H9 (cell line): ENCODE results near the gene BMPER. TPM values are rescaled to one million over a fixed set of nuclear protein-coding genes. Genes with fewer than 3 reads are reported as not detected.

Source experiments
- DNase-seq: peaks from one replicate; pipeline ENCODE4 v3.0.0-alpha.2; 2017
- H2AFZ ChIP-seq: one replicate; pipeline ENCODE4 v1.6.1; 2013; ENCODE audit warnings: mild to moderate bottlenecking, low read length, control low read depth, moderate library complexity
- H2AK5ac ChIP-seq: 2 replicates; pipeline ENCODE4 v1.6.1; 2013; ENCODE audit warnings: low read length, control low read depth, mixed read lengths; ENCODE audit not compliant: insufficient read length
- H2BK120ac ChIP-seq: one replicate; pipeline ENCODE4 v1.6.1; 2013; ENCODE audit warnings: low read depth, mild to moderate bottlenecking, low read length, control low read depth, inconsistent platforms; ENCODE audit not compliant: poor library complexity, severe bottlenecking
- H2BK12ac ChIP-seq: 2 replicates; pipeline ENCODE4 v1.6.1; 2013; ENCODE audit warnings: low read length, control low read depth, mixed read lengths, low read depth; ENCODE audit not compliant: insufficient read length
- H2BK15ac ChIP-seq: 2 replicates; pipeline ENCODE4 v1.6.1; 2013; ENCODE audit warnings: low read depth, low read length, control low read depth
- H2BK20ac ChIP-seq: one replicate; pipeline ENCODE4 v1.6.1; 2013; ENCODE audit warnings: low read depth, mild to moderate bottlenecking, low read length, control low read depth, inconsistent platforms; ENCODE audit not compliant: poor library complexity, severe bottlenecking
- H2BK5ac ChIP-seq: 2 replicates; pipeline ENCODE4 v1.6.1; 2013; ENCODE audit warnings: low read length, control low read depth, mixed read lengths; ENCODE audit not compliant: insufficient read length
- H3K14ac ChIP-seq: 2 replicates; pipeline ENCODE4 v1.6.1; 2013; ENCODE audit warnings: low read length, control low read depth; ENCODE audit not compliant: insufficient read depth
- H3K18ac ChIP-seq: 2 replicates; pipeline ENCODE4 v1.6.1; 2013; ENCODE audit warnings: low read depth, mild to moderate bottlenecking, mixed read lengths, low read length, control low read depth; ENCODE audit not compliant: insufficient read length
- H3K23ac ChIP-seq: 2 replicates; pipeline ENCODE4 v1.6.1; 2013; ENCODE audit warnings: low read length, control low read depth, mixed read lengths, low read depth; ENCODE audit not compliant: insufficient read length
- H3K23me2 ChIP-seq: 2 replicates; pipeline ENCODE4 v1.6.1; 2013; ENCODE audit warnings: low read depth, mild to moderate bottlenecking, mixed read lengths, low read length, control low read depth; ENCODE audit not compliant: insufficient read length, poor library complexity, severe bottlenecking
- H3K27ac ChIP-seq: 2 replicates; pipeline ENCODE4 v1.5.1; 2013; ENCODE audit warnings: low read length, control low read depth, mixed read lengths, low read depth; ENCODE audit not compliant: insufficient read length
- H3K27me3 ChIP-seq: 2 replicates; pipeline ENCODE4 v1.6.1; 2013; ENCODE audit warnings: low read length, control low read depth, inconsistent platforms; ENCODE audit not compliant: insufficient read depth
- H3K4ac ChIP-seq: 2 replicates; pipeline ENCODE4 v1.6.1; 2013; ENCODE audit warnings: low read depth, mild to moderate bottlenecking, control low read depth, inconsistent platforms, low read length, moderate library complexity
- H3K4me1 ChIP-seq: 2 replicates; pipeline ENCODE4 v1.6.1; 2013; ENCODE audit warnings: low read length, control low read depth, inconsistent platforms; ENCODE audit not compliant: insufficient read depth
- H3K4me2 ChIP-seq: 2 replicates; pipeline ENCODE4 v1.6.1; 2013; ENCODE audit warnings: low read length, control low read depth, mixed read lengths; ENCODE audit not compliant: insufficient read length, insufficient read depth
- H3K56ac ChIP-seq: 2 replicates; pipeline ENCODE4 v1.6.1; 2013; ENCODE audit warnings: low read depth, mild to moderate bottlenecking, mixed read lengths, low read length, control low read depth; ENCODE audit not compliant: insufficient read length
- H3K79me1 ChIP-seq: 2 replicates; pipeline ENCODE4 v1.6.1; 2013; ENCODE audit warnings: low read depth, mild to moderate bottlenecking, moderate library complexity, low read length, control low read depth, inconsistent platforms; ENCODE audit not compliant: insufficient read depth, poor library complexity, severe bottlenecking
- H3K79me2 ChIP-seq: 2 replicates; pipeline ENCODE4 v1.6.1; 2013; ENCODE audit warnings: low read length, control low read depth, inconsistent platforms; ENCODE audit not compliant: insufficient read depth
- H3K9ac ChIP-seq: 2 replicates; pipeline ENCODE4 v1.6.1; 2013; ENCODE audit warnings: low read length, control low read depth, mixed read lengths; ENCODE audit not compliant: insufficient read length; ENCODE audit errors: extremely low read depth
- H3K9me3 ChIP-seq: one replicate; pipeline ENCODE4 v1.6.1; 2013; ENCODE audit warnings: low read depth, low read length, inconsistent platforms; ENCODE audit not compliant: control insufficient read depth
- H3T11ph ChIP-seq: one replicate; pipeline ENCODE4 v1.6.1; 2013; ENCODE audit warnings: mild to moderate bottlenecking, low read length, control low read depth, inconsistent platforms
- H4K20me1 ChIP-seq: one replicate; pipeline ENCODE4 v1.6.1; 2013; ENCODE audit not compliant: control insufficient read depth, insufficient read length, insufficient read depth
- H4K5ac ChIP-seq: 2 replicates; pipeline ENCODE4 v1.6.1; 2013; ENCODE audit warnings: low read depth, mild to moderate bottlenecking, mixed read lengths, low read length, control low read depth; ENCODE audit not compliant: insufficient read length
- H4K8ac ChIP-seq: replicated peaks from 2 replicates; pipeline ENCODE4 v1.6.1; 2013; ENCODE audit warnings: low read length, control low read depth, mixed read lengths, low read depth; ENCODE audit not compliant: insufficient read length
- H4K91ac ChIP-seq: 2 replicates; pipeline ENCODE4 v1.6.1; 2013; ENCODE audit warnings: low read depth, mild to moderate bottlenecking, moderate library complexity, mixed read lengths, low read length, control low read depth; ENCODE audit not compliant: insufficient read length
- H3K27ac Mint-ChIP-seq, 3 experiments: 2 replicates in 2 of 3; 3 replicates in 1 of 3; pipeline ENCODE4 v1.8.0; 2020 to 2021; ENCODE audit warnings: mixed read lengths in 3 of 3, mild to moderate bottlenecking in 1 of 3, moderate library complexity in 1 of 3
- H3K27me3 Mint-ChIP-seq: 2 replicates; pipeline ENCODE4 v1.8.0; 2021; ENCODE audit warnings: low read depth, mild to moderate bottlenecking, moderate library complexity, mixed read lengths
- H3K36me3 Mint-ChIP-seq, 3 experiments: 2 replicates in 2 of 3; 3 replicates in 1 of 3; pipeline ENCODE4 v1.8.0; 2020 to 2021; ENCODE audit warnings: low read depth in 3 of 3, mixed read lengths in 3 of 3; ENCODE audit not compliant: insufficient read depth in 1 of 3
- H3K4me1 Mint-ChIP-seq, 2 experiments: 2 replicates each; pipeline ENCODE4 v1.8.0; 2020; ENCODE audit warnings: mixed read lengths in 2 of 2
- H3K4me3 Mint-ChIP-seq, 2 experiments: 2 replicates in 1 of 2; 3 replicates in 1 of 2; pipeline ENCODE4 v1.8.0; 2020 to 2021; ENCODE audit warnings: mild to moderate bottlenecking in 2 of 2, mixed read lengths in 2 of 2, moderate library complexity in 1 of 2
- H3K9me3 Mint-ChIP-seq, 2 experiments: 2 replicates in 1 of 2; 3 replicates in 1 of 2; pipeline ENCODE4 v1.8.0; 2020; ENCODE audit warnings: mild to moderate bottlenecking in 2 of 2, mixed read lengths in 2 of 2, moderate library complexity in 1 of 2
- WGBS: extraction: QIAGEN DNeasy Blood & Tissue Kit; methylation state at CpG from one replicate; pipeline ENCODE4 v1.1.7; 2013; ENCODE audit warnings: missing lambda C conversion rate, low lambda C conversion rate, mixed read lengths; ENCODE audit not compliant: insufficient read length; ENCODE audit errors: extremely low coverage; 5-methylcytosine and 5-hydroxymethylcytosine counted together
- total RNA-seq: library from RNA; stranded (reverse); gene quantifications from 2 replicates; pipeline ENCODE4 v1.2.1, GENCODE V29; 2021
- TF ChIP-seq, protein P1 (sequence below): fragments of 200-600 bp; sonication (generic); conservative IDR thresholded peaks from 3 replicates; pipeline ENCODE4 v1.8.0; 2021; ENCODE audit warnings: antibody characterized with exemption, mild to moderate bottlenecking

BMPER gene
- total RNA-seq, 1 experiment from 2014 or later, result 0.20 TPM

DNA sequence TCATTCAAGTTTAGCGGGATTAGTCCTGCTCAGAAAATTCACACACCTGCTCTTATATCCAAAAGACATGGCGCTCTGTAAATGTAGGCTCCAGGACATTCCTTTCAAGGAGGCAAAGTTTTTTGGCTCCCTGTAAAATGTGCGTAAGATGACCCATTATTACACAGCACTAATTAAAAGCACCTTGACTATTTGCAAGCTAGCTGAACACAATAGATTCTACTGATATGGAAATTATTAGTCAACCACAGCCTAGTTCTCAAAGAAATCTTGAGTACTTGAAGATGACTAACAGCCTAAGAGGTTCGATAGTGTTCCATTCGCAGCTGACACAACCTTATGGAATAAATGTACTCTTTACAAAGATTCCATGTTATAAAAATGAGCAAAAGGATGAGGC lies 175.2 kb downstream of the BMPER start:
- no peak overlapping the region for H2BK120ac ChIP-seq
- WGBS, result no CpG with 5 or more reads among the region's 5 CpGs
- Mint-ChIP-seq H3K4me1 (peaks cover 4 to 5% of the 10 kb centered on the region in 2 experiments), H3K4me3 (no peak overlapping the region), H3K36me3 (no peaks in the 10 kb centered on the region), H3K9me3 (no peaks in the 10 kb centered on the region), H3K27ac (no peak overlapping the region), H3K27me3 (no peaks in the 10 kb centered on the region)
- DNase-seq, result no peak
- H3K79me1 ChIP-seq, result no peaks in the 10 kb centered on the region
- H3K4ac ChIP-seq, result no peak overlapping the region
- no peak overlapping the region for H3K18ac ChIP-seq
- TF ChIP-seq, protein P1, sequence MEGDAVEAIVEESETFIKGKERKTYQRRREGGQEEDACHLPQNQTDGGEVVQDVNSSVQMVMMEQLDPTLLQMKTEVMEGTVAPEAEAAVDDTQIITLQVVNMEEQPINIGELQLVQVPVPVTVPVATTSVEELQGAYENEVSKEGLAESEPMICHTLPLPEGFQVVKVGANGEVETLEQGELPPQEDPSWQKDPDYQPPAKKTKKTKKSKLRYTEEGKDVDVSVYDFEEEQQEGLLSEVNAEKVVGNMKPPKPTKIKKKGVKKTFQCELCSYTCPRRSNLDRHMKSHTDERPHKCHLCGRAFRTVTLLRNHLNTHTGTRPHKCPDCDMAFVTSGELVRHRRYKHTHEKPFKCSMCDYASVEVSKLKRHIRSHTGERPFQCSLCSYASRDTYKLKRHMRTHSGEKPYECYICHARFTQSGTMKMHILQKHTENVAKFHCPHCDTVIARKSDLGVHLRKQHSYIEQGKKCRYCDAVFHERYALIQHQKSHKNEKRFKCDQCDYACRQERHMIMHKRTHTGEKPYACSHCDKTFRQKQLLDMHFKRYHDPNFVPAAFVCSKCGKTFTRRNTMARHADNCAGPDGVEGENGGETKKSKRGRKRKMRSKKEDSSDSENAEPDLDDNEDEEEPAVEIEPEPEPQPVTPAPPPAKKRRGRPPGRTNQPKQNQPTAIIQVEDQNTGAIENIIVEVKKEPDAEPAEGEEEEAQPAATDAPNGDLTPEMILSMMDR, result no peak
- no peak overlapping the region for H4K5ac ChIP-seq
- no peaks in the 10 kb centered on the region for H3K23me2 ChIP-seq
- H3K56ac ChIP-seq, result no peak overlapping the region
- H4K20me1 ChIP-seq, result no peaks in the 10 kb centered on the region
- no peak overlapping the region for H3K27ac ChIP-seq
- no peak overlapping the region for H4K8ac ChIP-seq
- no peak overlapping the region for H3K9ac ChIP-seq
- no peaks in the 10 kb centered on the region for H3K27me3 ChIP-seq
- H3K4me2 ChIP-seq, result no peak overlapping the region
- no peaks in the 10 kb centered on the region for H3K4me1 ChIP-seq
- no peak overlapping the region for H2BK12ac ChIP-seq
- no peak overlapping the region for H3K14ac ChIP-seq
- no peak overlapping the region for H4K91ac ChIP-seq
- H2AFZ ChIP-seq, result no peak overlapping the region
- no peak overlapping the region for H2AK5ac ChIP-seq
- H3K9me3 ChIP-seq, result no peaks in the 10 kb centered on the region
- H3T11ph ChIP-seq, result no peak overlapping the region
- no peaks in the 10 kb centered on the region for H3K79me2 ChIP-seq
- no peak overlapping the region for H2BK20ac ChIP-seq
- H2BK15ac ChIP-seq, result no peak overlapping the region
- no peak overlapping the region for H2BK5ac ChIP-seq
- no peak overlapping the region for H3K23ac ChIP-seq
